Inferior parietal cortex (tissue), 1 donor: Measurements from ENCODE around the gene FAM227A.

ENCODE experiments used
- DNase-seq: peaks from one replicate; pipeline ENCODE4 v3.0.0-alpha.2; 2016; ENCODE audit errors: extremely low spot score

The FAM227A gene

GRCh38 chr22:38656256-38657044 is at the start of gene FAM227A, which contains the start of gene CBY1:
FAM227A (minus strand) TSS chr22:38656392; CDS start chr22:38650168, 6,224 bp downstream.
CBY1 (plus strand) TSS chr22:38656638; CDS start chr22:38668055, 11,417 bp downstream.
- peak; percentile 90 for DNase-seq

GRCh38 chr22:38705235-38706100 is 49.3 kb upstream of the FAM227A start, which contains the start of gene GTPBP1:
GTPBP1 (plus strand) TSS chr22:38705944; CDS start chr22:38705956, 12 bp downstream.
- peak; percentile 100 for DNase-seq

GRCh38 chr22:38704654-38705234 is 48.6 kb upstream of the FAM227A start:
- DNase-seq, result no peak

GRCh38 chr22:38700789-38701628 is 44.8 kb upstream of the FAM227A start, which contains the start of gene JOSD1:
JOSD1 (minus strand) TSS chr22:38700943; CDS start chr22:38699987, 956 bp downstream.
- peak; percentile 94 for DNase-seq

GRCh38 chr22:38700270-38700788 is 44.1 kb upstream of the FAM227A start:
- no peak for DNase-seq

GRCh38 chr22:38699784-38700183 is 43.6 kb upstream of the FAM227A start:
- peak; percentile 40 for DNase-seq

GRCh38 chr22:38699143-38699542 is 43.0 kb upstream of the FAM227A start:
- DNase-seq, result no peak

- no peak for DNase-seq
Observed at GRCh38 chr22:38698407-38699094, 42.4 kb upstream of the FAM227A start.

GRCh38 chr22:38697425-38698089 is 41.4 kb upstream of the FAM227A start:
- peak; percentile 39 for DNase-seq

GRCh38 chr22:38696606-38697424 is 40.6 kb upstream of the FAM227A start:
- DNase-seq, result no peak

GRCh38 chr22:38694940-38695339 is 38.7 kb upstream of the FAM227A start:
- DNase-seq, result no peak

- no peak for DNase-seq
Observed at GRCh38 chr22:38694049-38694448, 37.9 kb upstream of the FAM227A start.

- DNase-seq, result no peak
Observed at GRCh38 chr22:38689651-38690050, 33.5 kb upstream of the FAM227A start.

GRCh38 chr22:38685761-38686160 is 29.6 kb upstream of the FAM227A start:
- DNase-seq, result no peak

GRCh38 chr22:38684895-38685294 is 28.7 kb upstream of the FAM227A start:
- no peak for DNase-seq

- peak; percentile 90 for DNase-seq
Observed at GRCh38 chr22:38681582-38682335, 25.6 kb upstream of the FAM227A start, which contains the start of gene TOMM22. TOMM22 (plus strand) TSS chr22:38681957; CDS start chr22:38681979, 22 bp downstream.

GRCh38 chr22:38675833-38676232 is 19.6 kb upstream of the FAM227A start:
- DNase-seq, result no peak

- DNase-seq, result no peak
Observed at GRCh38 chr22:38674888-38675287, 18.7 kb upstream of the FAM227A start.
